ENCODE measurements around the gene FAM53C. TPM values are rescaled to one million over a fixed set of nuclear protein-coding genes. Genes with fewer than 3 reads are reported as not detected.

The FAM53C gene
- total and polyA plus RNA-seq, 10 of the 15 experiments (the other 5 are each of a cell fraction or from before 2014, with no cell fraction given) = 8.0 to 31.3 (median 24.0) TPM

GRCh38 chr5:138371454-138371853 is 33.4 kb downstream of the FAM53C start (continued):
- TF ChIP-seq SKIL (IDR thresholded peaks at IDR 0.05; ENCODE audit: low read depth, poor library complexity, severe bottlenecking) (no peak), PML (IDR thresholded peaks at IDR 0.05; ENCODE audit: low read length) (no peak)

DNA sequence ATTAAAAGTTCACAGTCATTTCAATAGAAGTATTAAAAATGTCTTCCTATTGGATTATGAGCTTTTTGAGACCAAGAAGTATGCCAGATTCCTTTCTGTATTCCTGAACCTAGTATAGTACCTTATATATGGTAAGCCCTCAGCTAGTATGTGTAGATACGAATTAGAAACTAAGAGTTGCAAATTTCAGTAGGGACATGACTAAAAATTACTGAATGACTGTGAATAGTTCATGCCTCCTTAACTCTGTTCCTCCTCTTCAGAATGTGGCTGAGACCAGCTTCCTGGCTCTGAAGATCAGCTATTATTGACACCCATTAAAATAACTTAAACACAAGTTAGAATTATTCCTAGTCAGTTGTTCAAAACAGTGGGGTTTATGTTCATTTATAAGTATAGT is 34.2 kb downstream of the FAM53C start:
- ChIA-PET RAD21 (ENCODE audit: unreplicated experiment) (no interaction called here), POLR2A (interaction anchor here (1.0 to 2.8 kb wide), 3 partner anchors 19 to 34 kb away, joined by 3 to 13 read pairs (median 4); partner anchors contain the start of genes FAM53C and KDM3B), CTCF (interaction anchor here (1.2 to 3.3 kb wide), 3 partner anchors 19 to 77 kb away, joined by 3 to 19 read pairs (median 16); partner anchors contain the start of gene KDM3B), SMC1A (ENCODE audit: uncharacterized antibody, unreplicated experiment) (interaction anchor here (0.8 to 1.6 kb wide), 4 partner anchors 17 to 187 kb away, joined by 3 to 7 read pairs (median 4); no protein-coding TSS in a partner anchor)
- Histone ChIP-seq H3K4me2 (ENCODE audit: control insufficient read depth, insufficient read depth) (no peak overlapping the region), H3K4me3 (0 out of 2 replicates have a peak overlapping the region, but pooled peaks have one; percentile 15), H4K20me1 (ENCODE audit: control insufficient read depth, insufficient read depth) (no peaks in the 10 kb centered on the region), H3K4me1 (ENCODE audit: control insufficient read depth, insufficient read depth, low read length) (peaks cover 15% of the 10 kb centered on the region; the same call in 1 of the 2 replicates), H3K79me2 (ENCODE audit: control insufficient read depth, insufficient read depth, low read length) (peaks cover 43% of the 10 kb centered on the region), H3K27ac (ENCODE audit: control insufficient read depth, insufficient read depth) (peak overlapping the region; percentile 60), H3K36me3 (ENCODE audit: control insufficient read depth in 2 of 2, insufficient read depth in 2 of 2, low read length in 1 of 2) (peaks cover 0 to 9% of the 10 kb centered on the region in 2 experiments; a peak in 3 of 4 replicates), H3K9me3 (replicated peaks; ENCODE audit: control insufficient read depth, insufficient read depth, low read length) (no peaks in the 10 kb centered on the region), H2AFZ (ENCODE audit: control insufficient read depth, low read depth, low read length) (no peak overlapping the region), H3K9ac (ENCODE audit: control insufficient read depth, insufficient read depth, low read length) (no peak overlapping the region), H3K27me3 (replicated peaks in 1 of 2; ENCODE audit: control insufficient read depth in 2 of 2, insufficient read depth in 2 of 2, low read length in 1 of 2) (no peaks in the 10 kb centered on the region)
- BruUV-seq (replicated peaks) = no TSS peak
- intact Hi-C loops (cut with micrococcal nuclease; ENCODE audit: unreplicated experiment) (no loop called here), in situ Hi-C loops (cut with MboI) (no loop called here)
- DNase-seq (ENCODE audit: low read depth, low spot score) (no peak), ATAC-seq (peak; percentile 75), FAIRE-seq (peak; percentile 66)
- TF ChIP-seq JUNB (IDR thresholded peaks at IDR 0.05) = 0 out of 2 replicates have a peak, but pooled peaks have one; percentile 25
- TF ChIP-seq, protein P1, sequence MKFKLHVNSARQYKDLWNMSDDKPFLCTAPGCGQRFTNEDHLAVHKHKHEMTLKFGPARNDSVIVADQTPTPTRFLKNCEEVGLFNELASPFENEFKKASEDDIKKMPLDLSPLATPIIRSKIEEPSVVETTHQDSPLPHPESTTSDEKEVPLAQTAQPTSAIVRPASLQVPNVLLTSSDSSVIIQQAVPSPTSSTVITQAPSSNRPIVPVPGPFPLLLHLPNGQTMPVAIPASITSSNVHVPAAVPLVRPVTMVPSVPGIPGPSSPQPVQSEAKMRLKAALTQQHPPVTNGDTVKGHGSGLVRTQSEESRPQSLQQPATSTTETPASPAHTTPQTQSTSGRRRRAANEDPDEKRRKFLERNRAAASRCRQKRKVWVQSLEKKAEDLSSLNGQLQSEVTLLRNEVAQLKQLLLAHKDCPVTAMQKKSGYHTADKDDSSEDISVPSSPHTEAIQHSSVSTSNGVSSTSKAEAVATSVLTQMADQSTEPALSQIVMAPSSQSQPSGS (IDR thresholded peaks at IDR 0.05; ENCODE audit: low read length) = 0 out of 2 replicates have a peak, but pooled peaks have one; percentile 19
- TF ChIP-seq BCLAF1 (IDR thresholded peaks at IDR 0.05) = no peak
- TF ChIP-seq NFYA (IDR thresholded peaks at IDR 0.05; ENCODE audit: borderline replicate concordance, low read depth, low read length) = no peak
- WGBS (ENCODE audit: insufficient coverage, insufficient replicate concordance, low lambda C conversion rate, missing lambda C conversion rate) = 0% methylated on average over 1 of the region's 1 CpG

All from GM12878 (cell line).